Embryonic facial prominence (tissue), 1 donor: ENCODE results near the gene ZNF599.

Experiments used
- DNase-seq: peaks from one replicate; pipeline ENCODE4 v3.0.0-alpha.2; 2016; ENCODE audit errors: extremely low spot score

ZNF599 gene

GRCh38 chr19:34744896-34745690 is 27.9 kb downstream of the ZNF599 start:
- DNase-seq = no peak

GRCh38 chr19:34734537-34735103 is 38.4 kb downstream of the ZNF599 start:
- peak; percentile 88 for DNase-seq

- peak; percentile 87 for DNase-seq
Measured at GRCh38 chr19:34733746-34734536, 39.1 kb downstream of the ZNF599 start, which contains the start of gene ZNF181. ZNF181 (plus strand) TSS chr19:34734243; CDS start chr19:34735038, 795 bp downstream.

GRCh38 chr19:34733266-34733745 is 39.7 kb downstream of the ZNF599 start:
- no peak for DNase-seq

- DNase-seq = no peak
Measured at GRCh38 chr19:34732612-34733211, 40.3 kb downstream of the ZNF599 start.

- no peak for DNase-seq
Measured at GRCh38 chr19:34731964-34732363, 41.1 kb downstream of the ZNF599 start.

- no peak for DNase-seq
Measured at GRCh38 chr19:34731019-34731829, 41.8 kb downstream of the ZNF599 start.

GRCh38 chr19:34725400-34725799 is 47.6 kb downstream of the ZNF599 start:
- DNase-seq = no peak

- no peak for DNase-seq
Measured at GRCh38 chr19:34722353-34722752, 50.7 kb downstream of the ZNF599 start.

- no peak for DNase-seq
Measured at GRCh38 chr19:34715357-34715756, 57.7 kb downstream of the ZNF599 start.

- DNase-seq = no peak
Measured at GRCh38 chr19:34713262-34713637, 59.8 kb downstream of the ZNF599 start.

GRCh38 chr19:34712395-34713261 is 60.4 kb downstream of the ZNF599 start:
- no peak for DNase-seq

GRCh38 chr19:34711890-34712289 is 61.1 kb downstream of the ZNF599 start:
- no peak for DNase-seq
